Esophagus muscularis mucosa (tissue), 4 donors: Measurements from ENCODE around the gene CYP51A1.

ENCODE experiments used
- EP300 ChIP-seq: sonication (generic); formaldehyde crosslinking; IDR thresholded peaks from one replicate; pipeline ENCODE4 v1.6.1; 2017; ENCODE audit warnings: antibody characterized with exemption
- POLR2A ChIP-seq: fragments of 450-650 bp; IDR thresholded peaks from one replicate; pipeline ENCODE4 v1.6.1; 2017; ENCODE audit warnings: antibody characterized with exemption, moderate library complexity, mild to moderate bottlenecking, low read depth
- POLR2AphosphoS5 ChIP-seq, 2 donors: sonication (generic); formaldehyde crosslinking; IDR thresholded peaks; one replicate each; pipeline ENCODE4 v1.6.1; 2017; ENCODE audit warnings: antibody characterized with exemption in 2 of 2
- TF ChIP-seq, protein P1 (sequence below), 3 experiments: fragments of 200-600 bp in 2 of 3; fragments of 450-650 bp in 1 of 3; sonication (generic) in 2 of 3; IDR thresholded peaks; one replicate each; pipeline ENCODE4 v1.5.1; 2017 to 2019; ENCODE audit warnings: antibody characterized with exemption in 3 of 3, mild to moderate bottlenecking in 2 of 3, moderate library complexity in 1 of 3

DNA sequence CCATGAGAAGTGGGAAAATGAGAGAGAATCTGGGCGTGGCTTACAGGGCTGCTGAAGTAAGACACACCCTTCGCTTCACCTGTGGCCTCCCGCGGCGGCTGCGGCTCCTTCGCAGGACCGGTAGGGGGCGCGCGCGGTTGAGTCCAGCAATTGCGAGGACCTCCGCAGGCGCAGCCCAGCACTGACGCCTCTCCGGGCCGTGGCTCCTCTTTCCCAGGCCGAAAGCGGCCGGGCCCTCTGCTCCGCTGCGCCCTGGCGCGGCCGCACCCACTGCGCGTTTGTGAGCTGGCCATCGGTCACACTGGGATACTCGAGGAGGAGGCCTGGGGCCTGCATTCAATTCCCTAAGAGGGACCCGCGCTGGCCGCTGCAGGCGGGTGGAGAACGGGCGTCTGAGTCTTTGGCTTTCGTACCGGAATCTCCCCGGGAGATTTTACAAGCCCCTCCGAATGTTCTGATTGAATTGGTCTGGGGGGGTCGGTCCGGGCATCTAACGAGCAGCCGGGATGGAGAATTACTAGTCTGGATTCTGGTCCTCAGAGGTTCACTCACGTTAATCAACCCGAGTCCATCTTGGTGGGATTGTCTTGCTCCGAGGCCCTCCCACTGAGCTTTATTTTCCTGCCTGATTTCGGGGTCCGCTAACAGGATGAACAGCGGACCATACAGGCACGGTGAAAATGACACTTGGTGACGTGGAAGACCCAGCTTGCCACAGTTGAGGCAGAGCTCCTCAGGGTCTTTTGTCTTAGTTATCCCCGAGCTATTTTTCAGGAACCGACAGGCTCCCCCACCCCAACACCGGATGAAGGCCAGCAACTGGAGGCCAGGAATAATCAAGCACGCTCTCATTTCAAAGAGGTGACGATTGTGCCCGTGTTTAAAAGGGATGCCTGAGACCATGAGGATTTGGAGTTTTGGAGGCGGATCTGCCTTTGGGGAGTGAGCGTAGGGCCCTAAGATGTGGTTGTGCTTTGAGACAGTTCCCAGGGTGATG lies 44.9 kb upstream of the CYP51A1 start, which contains the start of gene LRRD1:
- TF ChIP-seq, protein P1, sequence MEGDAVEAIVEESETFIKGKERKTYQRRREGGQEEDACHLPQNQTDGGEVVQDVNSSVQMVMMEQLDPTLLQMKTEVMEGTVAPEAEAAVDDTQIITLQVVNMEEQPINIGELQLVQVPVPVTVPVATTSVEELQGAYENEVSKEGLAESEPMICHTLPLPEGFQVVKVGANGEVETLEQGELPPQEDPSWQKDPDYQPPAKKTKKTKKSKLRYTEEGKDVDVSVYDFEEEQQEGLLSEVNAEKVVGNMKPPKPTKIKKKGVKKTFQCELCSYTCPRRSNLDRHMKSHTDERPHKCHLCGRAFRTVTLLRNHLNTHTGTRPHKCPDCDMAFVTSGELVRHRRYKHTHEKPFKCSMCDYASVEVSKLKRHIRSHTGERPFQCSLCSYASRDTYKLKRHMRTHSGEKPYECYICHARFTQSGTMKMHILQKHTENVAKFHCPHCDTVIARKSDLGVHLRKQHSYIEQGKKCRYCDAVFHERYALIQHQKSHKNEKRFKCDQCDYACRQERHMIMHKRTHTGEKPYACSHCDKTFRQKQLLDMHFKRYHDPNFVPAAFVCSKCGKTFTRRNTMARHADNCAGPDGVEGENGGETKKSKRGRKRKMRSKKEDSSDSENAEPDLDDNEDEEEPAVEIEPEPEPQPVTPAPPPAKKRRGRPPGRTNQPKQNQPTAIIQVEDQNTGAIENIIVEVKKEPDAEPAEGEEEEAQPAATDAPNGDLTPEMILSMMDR (IDR thresholded peaks at IDR 0.05) = peak in 2 of 3 experiments; percentile 86 to 94
- TF ChIP-seq EP300 (no peak), POLR2A (peak; percentile 8), POLR2AphosphoS5 (IDR thresholded peaks at IDR 0.05) (peak; percentile 50 to 68)
